ENCODE data around the gene ALDH1L1. TPM values are rescaled to one million over a fixed set of nuclear protein-coding genes. Genes with fewer than 3 reads are reported as not detected.

Gene ALDH1L1
- total and polyA plus RNA-seq, 2 of the 8 experiments (the other 6 are each of a cell fraction or from before 2014, with no cell fraction given), result 0.98 to 1.6 TPM

DNA sequence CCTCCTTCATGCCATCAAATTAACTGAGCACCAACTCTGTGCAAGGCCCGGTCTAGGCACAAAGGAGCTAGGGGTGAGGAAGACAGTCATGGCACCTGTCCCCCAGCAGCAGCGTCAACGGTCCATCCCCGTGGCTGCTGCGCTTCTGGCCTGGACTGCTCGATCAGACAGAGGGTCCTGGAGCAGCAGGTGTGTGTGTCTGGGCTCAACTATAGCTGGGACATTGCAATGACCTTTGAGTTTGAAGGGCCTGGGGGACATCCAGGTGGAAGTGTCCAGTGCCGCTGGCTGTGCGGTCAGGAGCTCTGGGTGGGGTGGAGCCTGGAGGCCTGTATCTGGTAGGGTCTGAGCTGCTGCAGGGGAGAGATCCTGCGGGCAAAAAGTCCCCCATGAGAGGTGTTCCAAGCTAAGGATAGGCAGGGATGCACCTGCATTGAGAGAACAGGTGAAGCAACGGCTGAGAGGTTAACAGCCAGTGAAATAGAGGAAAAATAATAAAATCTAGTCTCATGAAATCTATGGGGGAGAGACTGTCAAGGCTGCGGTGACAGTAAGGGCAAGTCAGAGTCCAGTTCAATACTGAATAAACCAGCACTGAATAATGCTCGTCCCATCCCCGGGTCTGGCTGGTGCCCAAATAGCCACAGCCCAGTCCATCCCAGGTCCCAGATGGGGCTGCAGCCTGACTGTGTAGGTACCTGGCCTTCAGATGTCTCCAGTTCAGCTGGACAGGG, 71.1 kb downstream of the ALDH1L1 start:
- CTCF ChIA-PET (ENCODE audit: partially characterized antibody), result interaction anchor here (1.0 to 3.2 kb wide), 2 partner anchors 16 to 24 kb away, joined by 4 to 16 read pairs; no protein-coding TSS in a partner anchor
- POLR2A ChIA-PET (ENCODE audit: partially characterized antibody), result no interaction called here

More for the DNA sequence above, 71.1 kb downstream of the ALDH1L1 start:
- H3K9ac ChIP-seq (replicated peaks in 1 of 4; ENCODE audit: extremely low read depth in 1 of 4, low read depth in 3 of 4, low read length in 3 of 4), result no peak overlapping the region
- WGBS, 2 experiments (ENCODE audit: extremely low coverage in 1 of 2, insufficient coverage in 1 of 2, insufficient read length in 1 of 2, insufficient replicate concordance in 2 of 2, low coverage in 1 of 2, low lambda C conversion rate in 2 of 2, missing lambda C conversion rate in 1 of 2), result 93% methylated on average over 13 of the region's 13 CpGs; no CpG with 5 or more reads in 1 of the 2 experiments
- no peak for TF ChIP-seq RNF2 (IDR thresholded peaks at IDR 0.05; ENCODE audit: borderline replicate concordance, low read depth, low read length, missing control alignments, poor library complexity, severe bottlenecking)
- TF ChIP-seq ATF3 (IDR thresholded peaks at IDR 0.05; ENCODE audit: insufficient read depth, low read depth, low read length), result no peak
- no peak for TF ChIP-seq SIN3A (conservative IDR thresholded peaks at IDR 0.05 in 1 of 2, IDR thresholded peaks at IDR 0.05 in 1 of 2; ENCODE audit: low read depth in 1 of 2, low read length in 2 of 2)
- no peak for TF ChIP-seq SP2 (IDR thresholded peaks at IDR 0.05; ENCODE audit: low read length)
- TF ChIP-seq RBBP5 (IDR thresholded peaks at IDR 0.05; ENCODE audit: borderline replicate concordance, low read depth, low read length), result no peak
- H2BK12ac ChIP-seq (ENCODE audit: low read depth, low read length), result no peak overlapping the region
- H3K56ac ChIP-seq (replicated peaks; ENCODE audit: insufficient read length, low read depth, low read length), result no peak overlapping the region
- no peak overlapping the region for H2BK5ac ChIP-seq (ENCODE audit: low read depth, low read length)
- no peak overlapping the region for H4K5ac ChIP-seq (ENCODE audit: insufficient read length, low read depth, low read length)
- FAIRE-seq (no peak), DNase-seq (ENCODE audit: low read depth in 1 of 2, low spot score in 2 of 2) (peak in 1 of 2 experiments; percentile 8)
- H3K23me2 ChIP-seq (ENCODE audit: low read depth, low read length), result no peaks in the 10 kb centered on the region
- no peak overlapping the region for H3K4me3 ChIP-seq (ENCODE audit: extremely low read depth in 1 of 4, insufficient read depth in 2 of 4, low read depth in 3 of 4, low read length in 4 of 4)
- H3K4ac ChIP-seq (replicated peaks; ENCODE audit: insufficient read length, low read depth, low read length), result no peak overlapping the region
- no peak overlapping the region for H2BK120ac ChIP-seq (replicated peaks; ENCODE audit: low read depth, low read length)
- no peak overlapping the region for H4K8ac ChIP-seq (ENCODE audit: extremely low read depth, insufficient read depth, low read length)
- no peak overlapping the region for H3K18ac ChIP-seq (ENCODE audit: extremely low read depth, low read length)
- H3K4me1 ChIP-seq (replicated peaks in 1 of 4; ENCODE audit: control insufficient read depth in 3 of 4, insufficient read depth in 4 of 4, low read length in 3 of 4), result no peaks in the 10 kb centered on the region
- no peak overlapping the region for H3K27ac ChIP-seq (ENCODE audit: low read depth, low read length)
- 0 out of 7 replicates have a peak, but pooled peaks cover 0 to 2% (median 0%) of the 10 kb centered on the region in 4 experiments for H3K27me3 ChIP-seq (replicated peaks in 1 of 4; ENCODE audit: control insufficient read depth in 3 of 4, extremely low read depth in 1 of 4, insufficient read depth in 3 of 4, low read length in 3 of 4)
- no peaks in the 10 kb centered on the region for H3K9me3 ChIP-seq (ENCODE audit: insufficient read depth in 2 of 2, low read depth in 1 of 2, low read length in 1 of 2)
- no peak overlapping the region for H2BK20ac ChIP-seq (ENCODE audit: low read length)
- no peak overlapping the region for H2AK5ac ChIP-seq (ENCODE audit: low read depth, low read length)
- no peaks in the 10 kb centered on the region for H4K20me1 ChIP-seq (replicated peaks in 1 of 2; ENCODE audit: control insufficient read depth in 1 of 2, insufficient read depth in 2 of 2, low read length in 2 of 2)
- H3K79me2 ChIP-seq (ENCODE audit: control insufficient read depth in 1 of 2, insufficient read depth in 2 of 2, low read length in 2 of 2), result no peaks in the 10 kb centered on the region
- H3K79me1 ChIP-seq (ENCODE audit: low read depth, low read length), result no peaks in the 10 kb centered on the region
- no peak overlapping the region for H2BK15ac ChIP-seq (ENCODE audit: low read length)
- H3K4me2 ChIP-seq (ENCODE audit: insufficient read depth in 1 of 2, low read depth in 2 of 2, low read length in 2 of 2), result no peak overlapping the region
- no peaks in the 10 kb centered on the region for H3K36me3 ChIP-seq (ENCODE audit: control insufficient read depth in 2 of 4, insufficient read depth in 4 of 4, low read length in 3 of 4)
- no peak overlapping the region for H3K14ac ChIP-seq (ENCODE audit: insufficient read length)
- no peak overlapping the region for H4K91ac ChIP-seq (replicated peaks; ENCODE audit: insufficient read length, low read length)
- no peak overlapping the region for H3K23ac ChIP-seq (ENCODE audit: insufficient read length)
- no peak overlapping the region for H2AFZ ChIP-seq (ENCODE audit: low read length)
